HL-60 (cell line): ENCODE results near the gene STXBP5L.

ENCODE experiments used
- DNase-seq, 2 experiments: peaks; one replicate each; pipeline ENCODE4 v3.0.0-alpha.2; 2010 to 2020; ENCODE audit warnings: low read depth in 1 of 2, low spot score in 1 of 2
- H3K27ac ChIP-seq: fragments of 250-450 bp; sonication (Bioruptor Pico); replicated peaks from 2 replicates; pipeline ENCODE4 v1.5.1; 2020; ENCODE audit warnings: mild to moderate bottlenecking, moderate library complexity
- H3K27me3 ChIP-seq: fragments of 250-450 bp; sonication (Bioruptor Pico); 2 replicates; pipeline ENCODE4 v1.5.1; 2021; ENCODE audit warnings: mild to moderate bottlenecking, moderate library complexity; ENCODE audit not compliant: insufficient read depth, poor library complexity, severe bottlenecking
- H3K4me3 ChIP-seq: replicated peaks from 2 replicates; pipeline ENCODE4 v1.5.1; 2011; ENCODE audit warnings: mild to moderate bottlenecking, control low read depth, low read length; ENCODE audit not compliant: insufficient read depth
- CTCF ChIP-seq: IDR thresholded peaks from one replicate; pipeline ENCODE4 v1.5.1; 2011; ENCODE audit warnings: low read length, control low read depth, inconsistent platforms; ENCODE audit not compliant: insufficient read depth
- GABPA ChIP-seq: IDR thresholded peaks from 2 replicates; pipeline ENCODE4 v1.6.1; 2012; ENCODE audit warnings: low read depth
- POLR2AphosphoS5 ChIP-seq: IDR thresholded peaks from 2 replicates; pipeline ENCODE4 v1.6.1; 2012; ENCODE audit warnings: low read depth
- REST ChIP-seq: IDR thresholded peaks from 2 replicates; pipeline ENCODE4 v1.6.1; 2012; ENCODE audit warnings: low read depth; ENCODE audit not compliant: insufficient replicate concordance
- SPI1 ChIP-seq: IDR thresholded peaks from 2 replicates; pipeline ENCODE4 v1.6.1; 2012; ENCODE audit warnings: low read depth, mild to moderate bottlenecking, borderline replicate concordance

STXBP5L gene

GRCh38 chr3:120875507-120875906, 32.5 kb upstream of the STXBP5L start:
- no peaks in the 10 kb centered on the region for H3K27me3 ChIP-seq
- H3K4me3 ChIP-seq = no peak overlapping the region
- TF ChIP-seq REST = no peak
- no peak for TF ChIP-seq POLR2AphosphoS5
- no peak for TF ChIP-seq GABPA
- TF ChIP-seq SPI1 = no peak
- no peak for TF ChIP-seq CTCF
- no peak overlapping the region for H3K27ac ChIP-seq
- no peak for DNase-seq

GRCh38 chr3:120875989-120876388, 32.0 kb upstream of the STXBP5L start:
- TF ChIP-seq GABPA (no peak), CTCF (no peak), POLR2AphosphoS5 (no peak), SPI1 (no peak), REST (no peak)
- Histone ChIP-seq H3K27ac (no peak overlapping the region), H3K27me3 (no peaks in the 10 kb centered on the region), H3K4me3 (no peak overlapping the region)
- DNase-seq = no peak

- no peak overlapping the region for H3K4me3 ChIP-seq
- DNase-seq = no peak
- no peak overlapping the region for H3K27ac ChIP-seq
- no peaks in the 10 kb centered on the region for H3K27me3 ChIP-seq
- TF ChIP-seq POLR2AphosphoS5 (no peak), GABPA (no peak)
Measured at GRCh38 chr3:120879411-120879810, 28.6 kb upstream of the STXBP5L start.

- Histone ChIP-seq H3K27ac (no peak overlapping the region), H3K4me3 (no peak overlapping the region), H3K27me3 (peaks cover 5% of the 10 kb centered on the region)
- TF ChIP-seq SPI1 (no peak), REST (no peak), POLR2AphosphoS5 (no peak), CTCF (no peak), GABPA (no peak)
- no peak for DNase-seq
Measured at GRCh38 chr3:120892921-120893320, 15.1 kb upstream of the STXBP5L start.
